A549 (cell line): ENCODE measurements around the gene VPS51. TPM values are rescaled to one million over a fixed set of nuclear protein-coding genes. Genes with fewer than 3 reads are reported as not detected.

Experiments
- ATAC-seq, 2 experiments: fragments of 200-7000 bp in 1 of 2; fragments of >200 bp in 1 of 2; cut with Nextera tagmentation in 1 of 2; cut with Tn5 transposase in 1 of 2; 3 replicates each; pipeline versions ENCODE4 v1.8.0 to v1.9.1; 2018 to 2020; ENCODE audit warnings: mild to moderate bottlenecking in 1 of 2, moderate library complexity in 1 of 2
- CTCF ChIA-PET: fragments of 300-600 bp; sonication (Branson Sonifier 250); formaldehyde crosslinking; extraction: SDS; loops from one replicate; lab custom pipeline; 2021; ENCODE audit warnings: antibody characterized with exemption, inconsistent platforms; lab: Yijun Ruan, JAX
- POLR2A ChIA-PET: fragments of 350-600 bp; formaldehyde crosslinking; extraction: SDS; loops from one replicate; lab custom pipeline; 2021; ENCODE audit warnings: antibody characterized with exemption, inconsistent platforms; lab: Yijun Ruan, JAX
- DNase-seq, 2 experiments: peaks; one replicate each; pipeline versions ENCODE4 v3.0.0 to v3.0.0-alpha.2; 2011 to 2016; ENCODE audit warnings: low read depth in 1 of 2, low spot score in 1 of 2
- FAIRE-seq: peaks from 2 replicates; lab custom pipeline; 2011; peaks lifted over from hg19 to GRCh38; lab: Jason Lieb, UNC
- H3K27ac ChIP-seq, 2 experiments: fragments of >200 bp; sonication (Bioruptor Twin); formaldehyde crosslinking; 3 replicates each; pipeline ENCODE4 v1.5.1; 2016 to 2017
- H3K4me1 ChIP-seq: fragments of >200 bp; sonication (Bioruptor Twin); formaldehyde crosslinking; 3 replicates; pipeline ENCODE4 v1.6.1; 2016
- H3K4me2 ChIP-seq: fragments of >200 bp; sonication (Bioruptor Twin); formaldehyde crosslinking; 3 replicates; pipeline ENCODE4 v1.6.1; 2016
- H3K4me3 ChIP-seq: fragments of >200 bp; sonication (Bioruptor Twin); formaldehyde crosslinking; 3 replicates; pipeline ENCODE4 v1.5.1; 2016
- H3K9me3 ChIP-seq: fragments of >200 bp; sonication (Bioruptor Twin); formaldehyde crosslinking; 3 replicates; pipeline ENCODE4 v1.6.1; 2016
- BHLHE40 ChIP-seq: IDR thresholded peaks from 2 replicates; pipeline ENCODE4 v1.6.1; 2012; ENCODE audit warnings: low read depth, low read length, inconsistent platforms
- CBX2 ChIP-seq: fragments of 200-600 bp; sonication (generic); IDR thresholded peaks from 2 replicates; pipeline ENCODE4 v1.6.1; 2016; ENCODE audit warnings: low read depth, mild to moderate bottlenecking, borderline replicate concordance
- ELK1 ChIP-seq: fragments of 150-350 bp; IDR thresholded peaks from 2 replicates; pipeline ENCODE4 v1.6.1; 2014; ENCODE audit warnings: low read depth, mild to moderate bottlenecking, low read length
- ESRRA ChIP-seq: fragments of 150-350 bp; IDR thresholded peaks from 2 replicates; pipeline ENCODE4 v1.6.1; 2014; ENCODE audit warnings: mild to moderate bottlenecking, low read length, borderline replicate concordance
- FOSB ChIP-seq: fragments of 250-450 bp; sonication (Bioruptor Pico); IDR thresholded peaks from 2 replicates; pipeline ENCODE4 v1.5.0; 2020; ENCODE audit warnings: mild to moderate bottlenecking, moderate library complexity
- FOSL2 ChIP-seq, 2 experiments: fragments of 450-650 bp in 1 of 2; fragments of >200 bp in 1 of 2; sonication (Bioruptor Twin) in 1 of 2; formaldehyde crosslinking; IDR thresholded peaks; 2 replicates each; pipeline versions ENCODE4 v1.5.0 to v1.6.1; 2016 to 2020; ENCODE audit warnings: mild to moderate bottlenecking in 1 of 2, moderate library complexity in 1 of 2
- GATA3 ChIP-seq: IDR thresholded peaks from 2 replicates; pipeline ENCODE4 v1.6.1; 2012; ENCODE audit warnings: borderline replicate concordance
- HDAC2 ChIP-seq: fragments of 200-600 bp; sonication (generic); IDR thresholded peaks from 2 replicates; pipeline ENCODE4 v1.6.1; 2016
- KDM1A ChIP-seq: fragments of 200-600 bp; sonication (generic); IDR thresholded peaks from 2 replicates; pipeline ENCODE4 v1.6.1; 2016; ENCODE audit warnings: low read depth, mild to moderate bottlenecking
- NFE2L2 ChIP-seq: fragments of 150-350 bp; conservative IDR thresholded peaks from 2 replicates; pipeline ENCODE4 v1.6.1; 2014; ENCODE audit warnings: low read length
- PBX3 ChIP-seq: IDR thresholded peaks from 2 replicates; pipeline ENCODE4 v1.6.1; 2012
- RAD21 ChIP-seq, 2 experiments: fragments of >200 bp in 1 of 2; sonication (Bioruptor Twin) in 1 of 2; formaldehyde crosslinking in 1 of 2; IDR thresholded peaks in 1 of 2; conservative IDR thresholded peaks in 1 of 2; 2 replicates in 1 of 2; 3 replicates in 1 of 2; pipeline ENCODE4 v1.6.1; 2012 to 2018; ENCODE audit warnings: inconsistent platforms in 1 of 2
- RARB ChIP-seq: fragments of 250-450 bp; sonication (Bioruptor Pico); IDR thresholded peaks from 2 replicates; pipeline ENCODE4 v1.8.0; 2021; ENCODE audit warnings: mild to moderate bottlenecking, moderate library complexity
- TP53 ChIP-seq: fragments of 250-450 bp; sonication (Bioruptor Pico); IDR thresholded peaks from 2 replicates; pipeline ENCODE4 v1.5.0; 2021; ENCODE audit warnings: mild to moderate bottlenecking, moderate library complexity
- USF2 ChIP-seq: fragments of 450-650 bp; IDR thresholded peaks from 2 replicates; pipeline ENCODE4 v1.6.1; 2014; ENCODE audit warnings: antibody characterized with exemption
- WGBS: methylation state at CpG from one replicate; pipeline ENCODE4 v1.1.6; 2017; ENCODE audit errors: missing lambda C conversion rate; 5-methylcytosine and 5-hydroxymethylcytosine counted together
- polyA plus RNA-seq, 4 experiments: library from polyadenylated mRNA; depleted of rRNA in 3 of 4; stranded (reverse); fragments of >200 nt; fragmentation: RNase III in 1 of 4; extraction: RNeasy Plus Mini Kit Qiagen cat#74134 plus additional on column Dnase treatment in 1 of 4; gene quantifications; 2 replicates in 3 of 4; 3 replicates in 1 of 4; pipeline ENCODE4 v1.2.3, GENCODE V29; 2011 to 2017
- TF ChIP-seq, protein P1 (sequence below): fragments of >200 bp; sonication (Bioruptor Twin); formaldehyde crosslinking; IDR thresholded peaks from 2 replicates; pipeline ENCODE4 v1.6.1; 2016
- TF ChIP-seq, protein P2 (sequence below): IDR thresholded peaks from 2 replicates; pipeline ENCODE4 v1.6.1; 2012; ENCODE audit warnings: low read depth, borderline replicate concordance
- TF ChIP-seq, protein P3 (sequence below): fragments of >200 bp; sonication (Bioruptor Twin); formaldehyde crosslinking; IDR thresholded peaks from 3 replicates; pipeline ENCODE4 v1.5.1; 2016

VPS51 gene
- polyA plus RNA-seq, 2 of the 4 experiments (the other 2 are of a cell fraction) = 37.2 to 51.0 TPM

DNA sequence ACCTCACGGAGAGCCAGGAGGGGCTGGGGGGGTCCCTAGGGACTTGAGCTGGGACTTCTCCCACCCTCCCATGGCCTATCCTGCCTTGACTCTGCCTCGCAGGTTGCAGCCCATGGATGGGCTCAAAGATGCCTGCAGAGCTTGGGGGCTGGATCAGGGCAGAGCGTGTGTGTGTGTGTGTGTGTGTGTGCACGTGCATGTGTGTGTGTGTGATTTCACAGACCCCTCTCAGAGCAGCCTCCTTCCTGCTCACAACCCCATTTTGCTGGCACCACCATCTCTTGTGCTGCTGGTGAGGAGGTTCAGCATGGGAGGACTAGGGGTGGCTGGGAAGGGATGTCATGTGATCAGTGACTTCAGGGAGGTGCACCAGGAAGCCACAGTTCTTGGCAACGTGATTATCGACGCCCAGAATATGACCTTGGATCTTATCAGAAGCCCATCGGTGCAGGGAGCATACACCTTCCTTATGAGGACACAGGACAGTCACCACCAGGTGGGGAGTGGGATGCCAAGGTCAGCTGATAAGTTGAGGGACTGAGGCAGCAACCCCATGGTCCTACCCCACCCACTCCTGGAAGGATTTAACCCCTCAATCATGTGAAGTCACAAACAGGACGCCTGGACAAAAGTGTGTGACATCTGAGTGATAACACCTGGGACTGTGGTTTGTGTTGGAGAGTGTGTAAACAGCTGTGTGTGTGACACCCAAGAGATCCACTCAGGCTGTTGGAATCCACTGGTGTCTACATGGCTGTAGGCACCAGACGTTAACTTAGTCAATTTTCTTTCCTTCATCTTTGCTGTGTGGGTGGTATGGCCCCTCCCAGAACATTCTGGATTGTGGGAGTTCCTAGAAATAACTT is 35.8 kb upstream of the VPS51 start:
- 49% methylated on average over 10 of the region's 10 CpGs for WGBS
- CTCF ChIA-PET = interaction anchor here (2.2 kb wide), 1 partner anchor 18 kb away, joined by 4 read pairs; no protein-coding TSS in a partner anchor
- Histone ChIP-seq H3K9me3 (no peaks in the 10 kb centered on the region), H3K4me2 (no peak overlapping the region), H3K27ac (no peak overlapping the region), H3K4me1 (no peaks in the 10 kb centered on the region), H3K4me3 (no peak overlapping the region)
- DNase-seq (no peak), ATAC-seq (no peak; a peak in 1 of 6 replicates), FAIRE-seq (no peak)
- TF ChIP-seq USF2 (no peak), FOSL2 (IDR thresholded peaks at IDR 0.05) (no peak), FOSL2 (CRISPR knock-in tag; IDR thresholded peaks at IDR 0.05) (no peak), CBX2 (no peak)
- TF ChIP-seq, protein P1, sequence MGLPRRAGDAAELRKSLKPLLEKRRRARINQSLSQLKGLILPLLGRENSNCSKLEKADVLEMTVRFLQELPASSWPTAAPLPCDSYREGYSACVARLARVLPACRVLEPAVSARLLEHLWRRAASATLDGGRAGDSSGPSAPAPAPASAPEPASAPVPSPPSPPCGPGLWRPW = no peak
- POLR2A ChIA-PET = no interaction called here

- POLR2A ChIA-PET = no interaction called here
- no peak overlapping the region for H3K4me3 ChIP-seq
- DNase-seq (peak in 1 of 2 experiments; percentile 47), ATAC-seq (peak; percentile 9 to 75; a peak in 3 of 6 replicates)
- no peaks in the 10 kb centered on the region for H3K9me3 ChIP-seq
- 73% methylated on average over 9 of the region's 9 CpGs for WGBS
- H3K27ac ChIP-seq = no peak overlapping the region
- H3K4me2 ChIP-seq = no peak overlapping the region
- no peak for TF ChIP-seq NFE2L2
- no peak for TF ChIP-seq HDAC2
- TF ChIP-seq ESRRA = no peak
- no peak for TF ChIP-seq PBX3
- no peak for TF ChIP-seq RARB (CRISPR knock-in tag)
- TF ChIP-seq TP53 (CRISPR knock-in tag) = no peak
- no peak for TF ChIP-seq GATA3
- TF ChIP-seq BHLHE40 = no peak
- TF ChIP-seq, protein P2, sequence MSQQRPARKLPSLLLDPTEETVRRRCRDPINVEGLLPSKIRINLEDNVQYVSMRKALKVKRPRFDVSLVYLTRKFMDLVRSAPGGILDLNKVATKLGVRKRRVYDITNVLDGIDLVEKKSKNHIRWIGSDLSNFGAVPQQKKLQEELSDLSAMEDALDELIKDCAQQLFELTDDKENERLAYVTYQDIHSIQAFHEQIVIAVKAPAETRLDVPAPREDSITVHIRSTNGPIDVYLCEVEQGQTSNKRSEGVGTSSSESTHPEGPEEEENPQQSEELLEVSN = no peak
- no peak for TF ChIP-seq FOSB (CRISPR knock-in tag)
- no peak for TF ChIP-seq ELK1
- TF ChIP-seq, protein P3, sequence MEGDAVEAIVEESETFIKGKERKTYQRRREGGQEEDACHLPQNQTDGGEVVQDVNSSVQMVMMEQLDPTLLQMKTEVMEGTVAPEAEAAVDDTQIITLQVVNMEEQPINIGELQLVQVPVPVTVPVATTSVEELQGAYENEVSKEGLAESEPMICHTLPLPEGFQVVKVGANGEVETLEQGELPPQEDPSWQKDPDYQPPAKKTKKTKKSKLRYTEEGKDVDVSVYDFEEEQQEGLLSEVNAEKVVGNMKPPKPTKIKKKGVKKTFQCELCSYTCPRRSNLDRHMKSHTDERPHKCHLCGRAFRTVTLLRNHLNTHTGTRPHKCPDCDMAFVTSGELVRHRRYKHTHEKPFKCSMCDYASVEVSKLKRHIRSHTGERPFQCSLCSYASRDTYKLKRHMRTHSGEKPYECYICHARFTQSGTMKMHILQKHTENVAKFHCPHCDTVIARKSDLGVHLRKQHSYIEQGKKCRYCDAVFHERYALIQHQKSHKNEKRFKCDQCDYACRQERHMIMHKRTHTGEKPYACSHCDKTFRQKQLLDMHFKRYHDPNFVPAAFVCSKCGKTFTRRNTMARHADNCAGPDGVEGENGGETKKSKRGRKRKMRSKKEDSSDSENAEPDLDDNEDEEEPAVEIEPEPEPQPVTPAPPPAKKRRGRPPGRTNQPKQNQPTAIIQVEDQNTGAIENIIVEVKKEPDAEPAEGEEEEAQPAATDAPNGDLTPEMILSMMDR = 0 out of 3 replicates have a peak, but pooled peaks have one; percentile 17
- TF ChIP-seq RAD21 (conservative IDR thresholded peaks at IDR 0.05 in 1 of 2, IDR thresholded peaks at IDR 0.05 in 1 of 2) = peak in 1 of 2 experiments; percentile 31; a peak in 2 of 5 replicates
- no peak for TF ChIP-seq KDM1A
- TF ChIP-seq, all 56 proteins: peak for 2
- FAIRE-seq = no peak
- no peaks in the 10 kb centered on the region for H3K4me1 ChIP-seq
- CTCF ChIA-PET = interaction anchor here (2.2 kb wide), 1 partner anchor 17 kb away, joined by 4 read pairs; no protein-coding TSS in a partner anchor
These were observed 35.1 kb upstream of the VPS51 start for GRCh38 chr11:65060913-65061408.
